Midbrain (tissue), 1 donor: ENCODE data around the gene ZFAND3.

Source experiments
- DNase-seq: peaks from one replicate; lab custom pipeline; 2025; lab: John Stamatoyannopoulos, UW

Gene ZFAND3

GRCh38 chr6:37894585-37894984 is 75.1 kb downstream of the ZFAND3 start:
- no peak for DNase-seq

- no peak for DNase-seq
These were observed 77.8 kb downstream of the ZFAND3 start for GRCh38 chr6:37897321-37897720.

GRCh38 chr6:37897818-37898515 is 78.4 kb downstream of the ZFAND3 start:
- DNase-seq = no peak

- no peak for DNase-seq
These were observed 84.1 kb downstream of the ZFAND3 start for GRCh38 chr6:37903351-37904340.

GRCh38 chr6:37904590-37904989 is 85.1 kb downstream of the ZFAND3 start:
- DNase-seq = no peak

- no peak for DNase-seq
These were observed 86.6 kb downstream of the ZFAND3 start for GRCh38 chr6:37906121-37906520.

GRCh38 chr6:37910998-37911397 is 91.5 kb downstream of the ZFAND3 start:
- no peak for DNase-seq

- DNase-seq = no peak
These were observed 93.7 kb downstream of the ZFAND3 start for GRCh38 chr6:37913210-37913609.

GRCh38 chr6:37915463-37915862 is 95.9 kb downstream of the ZFAND3 start:
- no peak for DNase-seq

GRCh38 chr6:37916149-37916548 is 96.6 kb downstream of the ZFAND3 start:
- no peak for DNase-seq

- no peak for DNase-seq
These were observed 97.1 kb downstream of the ZFAND3 start for GRCh38 chr6:37916675-37917074.

- DNase-seq = no peak
These were observed 98.0 kb downstream of the ZFAND3 start for GRCh38 chr6:37917566-37917965.

GRCh38 chr6:37919417-37920157 is 100.1 kb downstream of the ZFAND3 start:
- no peak for DNase-seq

GRCh38 chr6:37920667-37921066 is 101.1 kb downstream of the ZFAND3 start:
- DNase-seq = no peak

GRCh38 chr6:37922563-37922962 is 103.0 kb downstream of the ZFAND3 start:
- no peak for DNase-seq

GRCh38 chr6:37923514-37923913 is 104.0 kb downstream of the ZFAND3 start:
- DNase-seq = no peak

- no peak for DNase-seq
These were observed 107.1 kb downstream of the ZFAND3 start for GRCh38 chr6:37926661-37927060.

GRCh38 chr6:37928217-37928616 is 108.7 kb downstream of the ZFAND3 start:
- DNase-seq = no peak

GRCh38 chr6:37930288-37930971 is 110.9 kb downstream of the ZFAND3 start:
- DNase-seq = no peak

GRCh38 chr6:37931066-37931465 is 111.5 kb downstream of the ZFAND3 start:
- no peak for DNase-seq

GRCh38 chr6:37934276-37934675 is 114.7 kb downstream of the ZFAND3 start:
- no peak for DNase-seq

GRCh38 chr6:37936150-37936549 is 116.6 kb downstream of the ZFAND3 start:
- no peak for DNase-seq
